ENCODE measurements around the gene MMP20.

GRCh38 chr11:102620818-102621561 is 4.1 kb downstream of the MMP20 start:
- TF ChIP-seq, protein P1, sequence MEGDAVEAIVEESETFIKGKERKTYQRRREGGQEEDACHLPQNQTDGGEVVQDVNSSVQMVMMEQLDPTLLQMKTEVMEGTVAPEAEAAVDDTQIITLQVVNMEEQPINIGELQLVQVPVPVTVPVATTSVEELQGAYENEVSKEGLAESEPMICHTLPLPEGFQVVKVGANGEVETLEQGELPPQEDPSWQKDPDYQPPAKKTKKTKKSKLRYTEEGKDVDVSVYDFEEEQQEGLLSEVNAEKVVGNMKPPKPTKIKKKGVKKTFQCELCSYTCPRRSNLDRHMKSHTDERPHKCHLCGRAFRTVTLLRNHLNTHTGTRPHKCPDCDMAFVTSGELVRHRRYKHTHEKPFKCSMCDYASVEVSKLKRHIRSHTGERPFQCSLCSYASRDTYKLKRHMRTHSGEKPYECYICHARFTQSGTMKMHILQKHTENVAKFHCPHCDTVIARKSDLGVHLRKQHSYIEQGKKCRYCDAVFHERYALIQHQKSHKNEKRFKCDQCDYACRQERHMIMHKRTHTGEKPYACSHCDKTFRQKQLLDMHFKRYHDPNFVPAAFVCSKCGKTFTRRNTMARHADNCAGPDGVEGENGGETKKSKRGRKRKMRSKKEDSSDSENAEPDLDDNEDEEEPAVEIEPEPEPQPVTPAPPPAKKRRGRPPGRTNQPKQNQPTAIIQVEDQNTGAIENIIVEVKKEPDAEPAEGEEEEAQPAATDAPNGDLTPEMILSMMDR (IDR thresholded peaks at IDR 0.05) = no peak
- TF ChIP-seq POLR2A (IDR thresholded peaks at IDR 0.05) = no peak
